CD14-positive monocyte (primary cell): ENCODE data around the gene MKNK1. TPM values are rescaled to one million over a fixed set of nuclear protein-coding genes. Genes with fewer than 3 reads are reported as not detected.
A peak's percentile ranks its signal among the peaks of the same experiment; 100 is the strongest.

ENCODE experiments used
- DNase-seq, 3 donors: peaks; one replicate each; pipeline ENCODE4 v3.0.0-alpha.2; 2011 to 2022
- H2AFZ ChIP-seq: 2 replicates; pipeline ENCODE4 v1.6.0; 2012; ENCODE audit warnings: mild to moderate bottlenecking, low read depth, low read length, inconsistent platforms; ENCODE audit not compliant: insufficient read depth, poor library complexity, severe bottlenecking
- H3K27ac ChIP-seq, 2 donors: 1 replicate in 1 of 2; 2 replicates in 1 of 2; pipeline ENCODE4 v1.5.1; 2012 to 2013; ENCODE audit warnings: low read length in 2 of 2, control low read depth in 1 of 2, inconsistent platforms in 1 of 2, low read depth in 1 of 2, mild to moderate bottlenecking in 1 of 2
- H3K27me3 ChIP-seq, 2 donors: one replicate each; pipeline versions ENCODE4 v1.6.0 to v1.6.1; 2011 to 2013; ENCODE audit warnings: low read length in 2 of 2; ENCODE audit not compliant: control insufficient read depth in 2 of 2, insufficient read depth in 2 of 2
- H3K36me3 ChIP-seq, 2 donors: replicated peaks in 1 of 2; 1 replicate in 1 of 2; 2 replicates in 1 of 2; pipeline versions ENCODE4 v1.5.1 to v1.6.1; 2012 to 2013; ENCODE audit warnings: low read length in 2 of 2, control low read depth in 1 of 2, inconsistent platforms in 1 of 2, mild to moderate bottlenecking in 1 of 2; ENCODE audit not compliant: insufficient read depth in 2 of 2, control insufficient read depth in 1 of 2
- H3K4me1 ChIP-seq, 2 donors: 1 replicate in 1 of 2; 2 replicates in 1 of 2; pipeline versions ENCODE4 v1.5.1 to v1.6.1; 2012 to 2013; ENCODE audit warnings: low read length in 2 of 2, control low read depth in 1 of 2, inconsistent platforms in 1 of 2, mild to moderate bottlenecking in 1 of 2, moderate library complexity in 1 of 2; ENCODE audit not compliant: insufficient read depth in 2 of 2, control insufficient read depth in 1 of 2
- H3K4me2 ChIP-seq: replicated peaks from 2 replicates; pipeline ENCODE3; 2012; ENCODE audit warnings: low read length, moderate library complexity, mild to moderate bottlenecking; ENCODE audit not compliant: poor library complexity, severe bottlenecking; ENCODE audit errors: extremely low read depth
- H3K4me3 ChIP-seq, 3 experiments: fragments of 200-600 bp in 1 of 3; sonication (generic) in 1 of 3; replicated peaks in 1 of 3; 1 replicate in 2 of 3; 2 replicates in 1 of 3; pipeline ENCODE4 v1.5.1; 2011 to 2013; ENCODE audit warnings: low read length in 3 of 3, mild to moderate bottlenecking in 3 of 3, control low read depth in 2 of 3, low read depth in 2 of 3, inconsistent platforms in 1 of 3, moderate library complexity in 1 of 3
- H3K79me2 ChIP-seq: 2 replicates; pipeline ENCODE4 v1.6.0; 2012; ENCODE audit warnings: mild to moderate bottlenecking, control low read depth, inconsistent platforms, low read length, moderate library complexity; ENCODE audit not compliant: insufficient read depth
- H3K9ac ChIP-seq: 2 replicates; pipeline ENCODE4 v1.6.0; 2017; ENCODE audit warnings: low read length, mild to moderate bottlenecking; ENCODE audit not compliant: insufficient read depth, poor library complexity, severe bottlenecking
- H3K9me3 ChIP-seq, 2 donors: replicated peaks in 1 of 2; 1 replicate in 1 of 2; 2 replicates in 1 of 2; pipeline versions ENCODE4 v1.5.1 to v1.6.1; 2012 to 2013; ENCODE audit warnings: low read length in 2 of 2, control low read depth in 1 of 2; ENCODE audit not compliant: control insufficient read depth in 1 of 2, insufficient read depth in 1 of 2
- H4K20me1 ChIP-seq: 2 replicates; pipeline ENCODE4 v1.6.0; 2012; ENCODE audit warnings: mild to moderate bottlenecking, low read length, control low read depth, moderate library complexity; ENCODE audit not compliant: insufficient read depth
- H3K27ac Mint-ChIP-seq, 7 donors: one replicate each; pipeline ENCODE4 v1.8.0; 2020; ENCODE audit warnings: mild to moderate bottlenecking in 7 of 7, mixed read lengths in 7 of 7, moderate library complexity in 6 of 7, inconsistent platforms in 2 of 7
- H3K27me3 Mint-ChIP-seq, 3 donors: one replicate each; pipeline ENCODE4 v1.8.0; 2021 to 2022; ENCODE audit warnings: low read depth in 3 of 3, mild to moderate bottlenecking in 3 of 3, mixed read lengths in 3 of 3, moderate library complexity in 3 of 3, inconsistent platforms in 1 of 3
- H3K36me3 Mint-ChIP-seq, 2 donors: one replicate each; pipeline ENCODE4 v1.8.0; 2020; ENCODE audit warnings: mixed read lengths in 2 of 2, inconsistent platforms in 1 of 2, mild to moderate bottlenecking in 1 of 2
- H3K4me1 Mint-ChIP-seq: one replicate; pipeline ENCODE4 v1.8.0; 2020; ENCODE audit warnings: mild to moderate bottlenecking, mixed read lengths
- H3K4me3 Mint-ChIP-seq, 2 donors: one replicate each; pipeline ENCODE4 v1.8.0; 2020; ENCODE audit warnings: mild to moderate bottlenecking in 2 of 2, mixed read lengths in 2 of 2, moderate library complexity in 1 of 2
- H3K9me3 Mint-ChIP-seq, 7 donors: one replicate each; pipeline ENCODE4 v1.8.0; 2020 to 2022; ENCODE audit warnings: mixed read lengths in 7 of 7, mild to moderate bottlenecking in 6 of 7, moderate library complexity in 6 of 7, inconsistent platforms in 2 of 7
- CTCF ChIP-seq: fragments of 200-600 bp; IDR thresholded peaks from one replicate; pipeline ENCODE4 v1.8.0; 2022; ENCODE audit warnings: antibody characterized with exemption, mild to moderate bottlenecking
- WGBS: methylation state at CpG from one replicate; pipeline ENCODE4 v1.1.5; 2013; ENCODE audit warnings: missing lambda C conversion rate; ENCODE audit not compliant: insufficient coverage; 5-methylcytosine and 5-hydroxymethylcytosine counted together
- intact Hi-C, 2 donors: fragments of 100-400 bp; cut with micrococcal nuclease; formaldehyde crosslinking; loops; one replicate each; pipeline versions ENCODE4 v1.15.0 to v1.15.1; 2023
- polyA plus RNA-seq, 3 donors: library from polyadenylated mRNA; depleted of rRNA in 1 of 3; unstranded in 2 of 3; stranded (reverse) in 1 of 3; fragments of 300-500 nt in 2 of 3; fragments of >200 nt in 1 of 3; fragmentation: Illumina TruSeq in 2 of 3; gene quantifications; 1 replicate in 2 of 3; 2 replicates in 1 of 3; pipeline ENCODE4 v1.2.3, GENCODE V29; 2012 to 2021

Gene MKNK1
- polyA plus RNA-seq, 3 donors: 38.2 to 144 (median 38.6) TPM

GRCh38 chr1:46533179-46533864 is 70.7 kb downstream of the MKNK1 start:
- H4K20me1 ChIP-seq: no peaks in the 10 kb centered on the region
- no peaks in the 10 kb centered on the region for H3K9me3 ChIP-seq
- peak overlapping the region; percentile 79 for H2AFZ ChIP-seq
- no peaks in the 10 kb centered on the region for H3K79me2 ChIP-seq
- Mint-ChIP-seq H3K4me3 (peak overlapping the region; percentile 60 to 91), H3K27ac (no peak overlapping the region), H3K27me3 (peaks cover 49 to 70% (median 58%) of the 10 kb centered on the region in 3 donors), H3K36me3 (peaks cover 0 to 4% of the 10 kb centered on the region in 2 donors), H3K4me1 (peaks cover 5% of the 10 kb centered on the region), H3K9me3 (peaks cover 0 to 7% (median 2%) of the 10 kb centered on the region in 7 donors)
- H3K9ac ChIP-seq: no peak overlapping the region
- no peak for TF ChIP-seq CTCF
- H3K27ac ChIP-seq: no peak overlapping the region
- peaks cover 15 to 62% of the 10 kb centered on the region in 2 donors for H3K27me3 ChIP-seq
- peak overlapping the region in 1 of 3 experiments; percentile 68 for H3K4me3 ChIP-seq
- H3K36me3 ChIP-seq: no peaks in the 10 kb centered on the region
- peak overlapping the region; percentile 74 for H3K4me2 ChIP-seq
- intact Hi-C loops: loop anchor here (2.0 to 10.0 kb wide), 3 partner anchors 57 to 191 kb away; no protein-coding TSS in a partner anchor
- 2% methylated on average over 68 of the region's 71 CpGs for WGBS
- no peak for DNase-seq
- peaks cover 3 to 6% of the 10 kb centered on the region in 2 donors for H3K4me1 ChIP-seq

- H4K20me1 ChIP-seq: no peaks in the 10 kb centered on the region
- 0% methylated on average over 22 of the region's 31 CpGs for WGBS
- H3K4me2 ChIP-seq: peak overlapping the region; percentile 74
- H3K36me3 ChIP-seq: no peaks in the 10 kb centered on the region
- H2AFZ ChIP-seq: peak overlapping the region; percentile 79
- peak; percentile 69 for TF ChIP-seq CTCF
- H3K36me3 Mint-ChIP-seq: peaks cover 0 to 4% of the 10 kb centered on the region in 2 donors
- peaks cover 3 to 6% of the 10 kb centered on the region in 2 donors for H3K4me1 ChIP-seq
- peaks cover 0 to 7% (median 2%) of the 10 kb centered on the region in 7 donors for H3K9me3 Mint-ChIP-seq
- intact Hi-C loops: loop anchor here (2.0 to 10.0 kb wide), 3 partner anchors 56 to 192 kb away; no protein-coding TSS in a partner anchor
- no peak overlapping the region for H3K9ac ChIP-seq
- DNase-seq: peak; percentile 26 to 45 (median 38)
- peaks cover 48 to 74% (median 57%) of the 10 kb centered on the region in 3 donors for H3K27me3 Mint-ChIP-seq
- no peak overlapping the region for H3K27ac Mint-ChIP-seq
- H3K4me3 ChIP-seq: peak overlapping the region in 1 of 3 experiments; percentile 68
- no peak overlapping the region for H3K27ac ChIP-seq
- H3K4me3 Mint-ChIP-seq: peak overlapping the region; percentile 30 to 31
- peaks cover 15 to 62% of the 10 kb centered on the region in 2 donors for H3K27me3 ChIP-seq
- peaks cover 5% of the 10 kb centered on the region for H3K4me1 Mint-ChIP-seq
- no peaks in the 10 kb centered on the region for H3K79me2 ChIP-seq
- no peaks in the 10 kb centered on the region for H3K9me3 ChIP-seq
Measured at GRCh38 chr1:46532498-46533178, 71.4 kb downstream of the MKNK1 start.
